Activated T-helper 1 cell treated with anti-CD3 and anti-CD28 coated beads, Interleukin-12 subunit alpha, Interleukin-12 subunit beta, Interleukin-2, Interleukin-4 antibody, amounts not matched to agents 30 ng/mL and 10 ng/mL and 1 ng/mL, durations not matched to agents 14 hours and 24 hours and 36 hours (primary cell): ENCODE measurements around the gene TBC1D9. TPM values are rescaled to one million over a fixed set of nuclear protein-coding genes. Genes with fewer than 3 reads are reported as not detected.

Experiments
- DNase-seq: peaks from one replicate; pipeline ENCODE4 v3.0.0; 2021; ENCODE audit warnings: low spot score
- H3K27ac Mint-ChIP-seq: one replicate; pipeline ENCODE4 v1.8.0; 2021; ENCODE audit warnings: mild to moderate bottlenecking, mixed read lengths
- H3K27me3 Mint-ChIP-seq: one replicate; pipeline ENCODE4 v1.8.0; 2022; ENCODE audit warnings: mild to moderate bottlenecking, moderate library complexity, mixed read lengths; ENCODE audit not compliant: insufficient read depth
- H3K36me3 Mint-ChIP-seq: one replicate; pipeline ENCODE4 v1.8.0; 2021; ENCODE audit warnings: low read depth, mixed read lengths
- H3K4me1 Mint-ChIP-seq: one replicate; pipeline ENCODE4 v1.8.0; 2021; ENCODE audit warnings: low read depth, mixed read lengths
- H3K4me3 Mint-ChIP-seq: one replicate; pipeline ENCODE4 v1.8.0; 2021; ENCODE audit warnings: mild to moderate bottlenecking, moderate library complexity, mixed read lengths
- H3K9me3 Mint-ChIP-seq: one replicate; pipeline ENCODE4 v1.8.0; 2021; ENCODE audit warnings: mixed read lengths
- intact Hi-C: fragments of 100-400 bp; cut with micrococcal nuclease; formaldehyde crosslinking; loops from one replicate; pipeline ENCODE4 v1.15.1; 2024
- total RNA-seq: library from RNA; stranded (reverse); gene quantifications from 2 replicates; pipeline ENCODE4 v1.2.3, GENCODE V29; 2022

Gene TBC1D9
- total RNA-seq, 1 donor from 2014 or later, result not detected

- Mint-ChIP-seq H3K27me3 (peaks cover 4% of the 10 kb centered on the region), H3K4me3 (no peak overlapping the region), H3K27ac (no peak overlapping the region), H3K36me3 (no peaks in the 10 kb centered on the region), H3K9me3 (no peaks in the 10 kb centered on the region), H3K4me1 (no peaks in the 10 kb centered on the region)
- DNase-seq, result no peak
- intact Hi-C loops, result no loop called here
Observed at GRCh38 chr4:140707325-140707724, 48.9 kb downstream of the TBC1D9 start.

GRCh38 chr4:140706665-140707064 lies 49.5 kb downstream of the TBC1D9 start:
- H3K4me3 Mint-ChIP-seq, result no peak overlapping the region
- intact Hi-C loops, result no loop called here
- no peaks in the 10 kb centered on the region for H3K4me1 Mint-ChIP-seq
- no peak overlapping the region for H3K27ac Mint-ChIP-seq
- DNase-seq, result no peak
- H3K36me3 Mint-ChIP-seq, result no peaks in the 10 kb centered on the region
- H3K27me3 Mint-ChIP-seq, result peaks cover 4% of the 10 kb centered on the region
- H3K9me3 Mint-ChIP-seq, result no peaks in the 10 kb centered on the region

- no peaks in the 10 kb centered on the region for H3K4me1 Mint-ChIP-seq
- no peaks in the 10 kb centered on the region for H3K9me3 Mint-ChIP-seq
- no peak overlapping the region for H3K27ac Mint-ChIP-seq
- intact Hi-C loops, result no loop called here
- peaks cover 4% of the 10 kb centered on the region for H3K27me3 Mint-ChIP-seq
- DNase-seq, result no peak
- no peak overlapping the region for H3K4me3 Mint-ChIP-seq
- H3K36me3 Mint-ChIP-seq, result no peaks in the 10 kb centered on the region
Observed at GRCh38 chr4:140706276-140706625, 49.9 kb downstream of the TBC1D9 start.

DNA sequence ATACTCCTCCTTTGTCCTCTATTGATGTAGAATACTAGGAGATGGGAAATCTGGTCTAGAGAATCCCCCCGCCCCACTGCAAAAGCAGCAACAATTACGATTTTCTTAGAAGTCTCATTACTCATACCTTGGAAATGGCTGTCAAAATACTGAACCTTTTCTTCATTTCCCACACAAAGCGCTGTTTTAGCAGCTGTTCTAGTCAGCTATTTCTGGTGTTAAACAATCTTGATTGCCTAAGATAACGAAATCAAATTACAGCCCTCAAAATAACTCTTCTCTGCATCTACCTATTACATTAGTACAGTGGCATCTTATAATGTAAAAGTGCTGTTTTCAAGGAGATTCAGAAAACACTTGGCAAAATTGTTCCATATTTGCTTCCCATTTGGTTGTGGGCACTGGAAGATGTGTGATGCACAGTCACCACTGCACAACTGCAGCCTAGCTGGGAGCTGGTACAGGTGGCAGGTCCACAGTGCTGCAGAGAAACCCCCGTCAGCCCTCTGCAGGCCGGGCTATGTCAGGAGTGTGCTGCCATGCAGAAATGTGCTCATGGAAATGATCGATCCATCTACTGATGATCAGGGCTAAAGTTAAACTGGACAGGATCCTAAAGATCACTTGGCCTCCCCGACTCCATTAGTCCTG lies 50.4 kb downstream of the TBC1D9 start:
- intact Hi-C loops, result no loop called here

GRCh38 chr4:140704964-140705363 lies 51.2 kb downstream of the TBC1D9 start:
- Mint-ChIP-seq H3K4me1 (no peaks in the 10 kb centered on the region), H3K36me3 (no peaks in the 10 kb centered on the region), H3K4me3 (no peak overlapping the region), H3K27ac (no peak overlapping the region), H3K9me3 (no peaks in the 10 kb centered on the region), H3K27me3 (peaks cover 4% of the 10 kb centered on the region)
- intact Hi-C loops, result no loop called here
- DNase-seq, result no peak

More for the DNA sequence above, 50.4 kb downstream of the TBC1D9 start:
- Mint-ChIP-seq H3K4me3 (no peak overlapping the region), H3K27ac (no peak overlapping the region), H3K36me3 (no peaks in the 10 kb centered on the region), H3K27me3 (peaks cover 4% of the 10 kb centered on the region), H3K4me1 (no peaks in the 10 kb centered on the region), H3K9me3 (no peaks in the 10 kb centered on the region)
- no peak for DNase-seq

DNA sequence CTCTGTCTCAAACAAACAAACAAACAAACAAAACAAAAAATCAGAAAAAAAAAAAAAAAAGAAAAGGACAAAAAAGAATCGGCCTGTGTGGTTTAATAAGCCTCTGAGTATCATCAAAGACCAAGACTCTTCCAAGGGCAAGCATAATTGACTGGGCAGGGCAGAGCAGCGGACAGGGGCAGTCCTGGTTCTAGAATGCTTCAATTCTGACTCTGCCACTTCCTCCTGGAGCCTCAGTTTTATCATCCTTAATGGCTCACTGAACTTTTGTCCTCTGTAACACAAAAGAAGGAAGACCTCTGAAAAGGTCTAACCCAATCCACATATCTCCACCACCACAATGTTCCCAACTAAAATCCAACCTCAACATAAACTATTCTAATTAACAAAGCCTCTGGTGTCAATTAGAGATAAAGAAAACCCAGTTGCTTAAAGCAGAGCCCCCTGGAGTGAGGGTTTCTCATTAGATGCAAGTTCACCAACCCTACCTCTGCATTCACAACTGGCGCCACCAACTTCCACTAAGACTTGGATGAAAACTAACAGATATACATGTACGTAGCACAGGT lies 51.7 kb downstream of the TBC1D9 start:
- Mint-ChIP-seq H3K36me3 (no peaks in the 10 kb centered on the region), H3K27ac (no peak overlapping the region), H3K4me1 (no peaks in the 10 kb centered on the region), H3K4me3 (no peak overlapping the region), H3K27me3 (peaks cover 4% of the 10 kb centered on the region), H3K9me3 (no peaks in the 10 kb centered on the region)
- intact Hi-C loops, result no loop called here
- no peak for DNase-seq

GRCh38 chr4:140703463-140703862 lies 52.7 kb downstream of the TBC1D9 start:
- DNase-seq, result no peak
- intact Hi-C loops, result no loop called here
- H3K4me3 Mint-ChIP-seq, result no peak overlapping the region
- H3K4me1 Mint-ChIP-seq, result no peaks in the 10 kb centered on the region
- H3K36me3 Mint-ChIP-seq, result no peaks in the 10 kb centered on the region
- no peak overlapping the region for H3K27ac Mint-ChIP-seq
- peaks cover 6% of the 10 kb centered on the region for H3K27me3 Mint-ChIP-seq
- no peaks in the 10 kb centered on the region for H3K9me3 Mint-ChIP-seq

- Mint-ChIP-seq H3K9me3 (no peaks in the 10 kb centered on the region), H3K4me1 (no peaks in the 10 kb centered on the region), H3K27me3 (peaks cover 5% of the 10 kb centered on the region), H3K27ac (no peak overlapping the region), H3K4me3 (no peak overlapping the region), H3K36me3 (no peaks in the 10 kb centered on the region)
- no peak for DNase-seq
- intact Hi-C loops, result no loop called here
Observed at GRCh38 chr4:140702096-140702757, 54.0 kb downstream of the TBC1D9 start.

- Mint-ChIP-seq H3K9me3 (no peaks in the 10 kb centered on the region), H3K27me3 (peaks cover 3% of the 10 kb centered on the region), H3K27ac (no peak overlapping the region), H3K4me3 (no peak overlapping the region), H3K36me3 (no peaks in the 10 kb centered on the region), H3K4me1 (no peaks in the 10 kb centered on the region)
- no peak for DNase-seq
- intact Hi-C loops, result no loop called here
Observed at GRCh38 chr4:140701071-140701470, 55.1 kb downstream of the TBC1D9 start.

GRCh38 chr4:140697709-140698560 lies 58.2 kb downstream of the TBC1D9 start:
- intact Hi-C loops, result no loop called here
- Mint-ChIP-seq H3K27me3 (peaks cover 8% of the 10 kb centered on the region), H3K4me3 (no peak overlapping the region), H3K36me3 (no peaks in the 10 kb centered on the region), H3K4me1 (no peaks in the 10 kb centered on the region), H3K27ac (no peak overlapping the region), H3K9me3 (no peaks in the 10 kb centered on the region)
- no peak for DNase-seq

DNA sequence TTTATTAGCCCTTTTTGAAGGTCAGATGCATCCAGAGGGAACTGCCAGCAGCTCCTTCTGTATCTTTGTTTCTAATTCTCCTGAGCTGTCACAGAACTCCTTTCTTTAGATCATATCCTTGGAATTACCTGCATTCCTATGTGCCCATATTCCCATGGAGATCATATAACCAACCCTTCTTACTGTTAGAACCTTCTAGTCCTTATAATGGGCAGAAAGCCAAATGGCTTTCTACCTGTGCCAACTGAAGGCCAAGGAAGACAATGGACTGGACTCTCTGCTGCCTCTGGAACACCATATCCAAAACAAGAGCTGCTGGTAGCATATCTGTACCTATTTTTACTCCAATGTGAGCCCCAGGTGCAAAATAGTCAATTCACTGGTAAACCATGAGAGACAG lies 60.7 kb downstream of the TBC1D9 start:
- Mint-ChIP-seq H3K36me3 (no peaks in the 10 kb centered on the region), H3K4me3 (no peak overlapping the region), H3K4me1 (no peaks in the 10 kb centered on the region), H3K9me3 (no peaks in the 10 kb centered on the region), H3K27me3 (peaks cover 12% of the 10 kb centered on the region), H3K27ac (no peak overlapping the region)
- intact Hi-C loops, result no loop called here
- DNase-seq, result no peak

- DNase-seq, result no peak
- H3K9me3 Mint-ChIP-seq, result no peaks in the 10 kb centered on the region
- intact Hi-C loops, result no loop called here
- peaks cover 9% of the 10 kb centered on the region for H3K27me3 Mint-ChIP-seq
- H3K36me3 Mint-ChIP-seq, result no peaks in the 10 kb centered on the region
- no peaks in the 10 kb centered on the region for H3K4me1 Mint-ChIP-seq
- H3K27ac Mint-ChIP-seq, result no peak overlapping the region
- H3K4me3 Mint-ChIP-seq, result no peak overlapping the region
Observed at GRCh38 chr4:140693562-140693961, 62.6 kb downstream of the TBC1D9 start.

DNA sequence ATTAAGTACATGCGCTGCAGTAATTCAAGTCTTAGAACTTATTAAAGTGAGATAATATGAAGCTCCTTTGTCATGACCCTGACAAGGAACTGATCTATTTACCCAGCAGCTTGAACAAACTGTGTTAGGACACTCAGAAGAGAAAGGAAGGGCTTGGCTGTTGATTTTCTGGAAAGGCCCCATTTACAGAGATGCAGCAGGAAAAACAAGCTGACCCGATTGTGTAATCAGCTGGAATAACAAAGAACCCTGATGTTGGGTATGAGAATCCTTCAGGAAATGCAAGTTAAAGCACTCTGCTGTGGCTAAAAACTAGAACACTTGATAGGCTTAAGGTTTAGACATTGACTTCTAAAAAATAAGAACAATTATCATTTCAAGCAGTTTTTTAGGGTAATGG lies 64.8 kb downstream of the TBC1D9 start:
- Mint-ChIP-seq H3K27ac (no peak overlapping the region), H3K36me3 (no peaks in the 10 kb centered on the region), H3K4me3 (no peak overlapping the region), H3K4me1 (no peaks in the 10 kb centered on the region), H3K9me3 (no peaks in the 10 kb centered on the region), H3K27me3 (peaks cover 9% of the 10 kb centered on the region)
- no peak for DNase-seq
- intact Hi-C loops, result no loop called here
